Globus pallidus (tissue), 1 donor: Measurements from ENCODE around the gene BNC2.
A peak's percentile ranks its signal among the peaks of the same experiment; 100 is the strongest.
"Not testable (repeated sequence)": the region's sequence is repeated elsewhere in the genome, so short reads cannot be mapped to it uniquely, and the experiment has no call there.

ENCODE experiments used
- DNase-seq: peaks from one replicate; pipeline ENCODE4 v3.0.0-alpha.2; 2015; ENCODE audit warnings: low spot score

The BNC2 gene, protein sequence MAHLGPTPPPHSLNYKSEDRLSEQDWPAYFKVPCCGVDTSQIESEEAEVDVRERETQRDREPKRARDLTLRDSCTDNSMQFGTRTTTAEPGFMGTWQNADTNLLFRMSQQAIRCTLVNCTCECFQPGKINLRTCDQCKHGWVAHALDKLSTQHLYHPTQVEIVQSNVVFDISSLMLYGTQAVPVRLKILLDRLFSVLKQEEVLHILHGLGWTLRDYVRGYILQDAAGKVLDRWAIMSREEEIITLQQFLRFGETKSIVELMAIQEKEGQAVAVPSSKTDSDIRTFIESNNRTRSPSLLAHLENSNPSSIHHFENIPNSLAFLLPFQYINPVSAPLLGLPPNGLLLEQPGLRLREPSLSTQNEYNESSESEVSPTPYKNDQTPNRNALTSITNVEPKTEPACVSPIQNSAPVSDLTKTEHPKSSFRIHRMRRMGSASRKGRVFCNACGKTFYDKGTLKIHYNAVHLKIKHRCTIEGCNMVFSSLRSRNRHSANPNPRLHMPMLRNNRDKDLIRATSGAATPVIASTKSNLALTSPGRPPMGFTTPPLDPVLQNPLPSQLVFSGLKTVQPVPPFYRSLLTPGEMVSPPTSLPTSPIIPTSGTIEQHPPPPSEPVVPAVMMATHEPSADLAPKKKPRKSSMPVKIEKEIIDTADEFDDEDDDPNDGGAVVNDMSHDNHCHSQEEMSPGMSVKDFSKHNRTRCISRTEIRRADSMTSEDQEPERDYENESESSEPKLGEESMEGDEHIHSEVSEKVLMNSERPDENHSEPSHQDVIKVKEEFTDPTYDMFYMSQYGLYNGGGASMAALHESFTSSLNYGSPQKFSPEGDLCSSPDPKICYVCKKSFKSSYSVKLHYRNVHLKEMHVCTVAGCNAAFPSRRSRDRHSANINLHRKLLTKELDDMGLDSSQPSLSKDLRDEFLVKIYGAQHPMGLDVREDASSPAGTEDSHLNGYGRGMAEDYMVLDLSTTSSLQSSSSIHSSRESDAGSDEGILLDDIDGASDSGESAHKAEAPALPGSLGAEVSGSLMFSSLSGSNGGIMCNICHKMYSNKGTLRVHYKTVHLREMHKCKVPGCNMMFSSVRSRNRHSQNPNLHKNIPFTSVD

DNA sequence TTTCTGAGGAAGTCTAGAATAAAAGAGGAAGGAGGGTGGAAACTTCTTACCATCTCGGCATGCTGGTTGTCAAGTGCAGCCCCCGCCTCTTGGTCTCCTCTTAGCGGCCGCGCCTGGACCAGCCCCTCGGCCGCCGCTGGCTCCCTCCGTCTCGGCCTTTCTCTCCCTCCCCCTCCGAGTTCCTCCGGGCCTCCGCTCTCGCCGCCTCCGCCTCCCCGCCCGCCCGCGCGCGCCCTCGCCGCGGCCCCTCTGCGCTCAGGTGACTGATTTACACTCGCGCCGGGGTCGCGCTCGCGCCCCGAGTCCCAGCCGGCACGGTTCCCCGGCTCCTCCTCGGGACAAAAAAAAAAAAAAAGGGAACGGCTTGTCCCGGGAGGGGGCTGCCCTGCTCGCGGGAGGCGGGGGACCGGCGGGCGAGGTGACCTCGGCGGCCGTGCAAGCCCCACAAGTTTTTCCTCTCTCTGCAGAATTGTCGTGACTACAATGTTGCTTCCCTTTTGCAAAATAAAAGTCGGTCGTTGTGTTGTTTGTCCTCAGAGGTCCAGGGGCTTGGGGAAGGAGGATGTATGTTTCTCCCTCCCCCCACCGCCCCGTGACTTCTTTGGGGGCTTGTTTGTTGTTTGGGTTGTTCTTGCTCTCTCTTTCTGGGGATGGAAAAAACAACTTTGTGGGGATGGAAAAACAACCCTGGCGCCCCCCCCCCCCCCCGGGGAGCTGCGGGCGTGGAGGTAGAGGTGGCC lies at the start of gene BNC2:
BNC2 (minus strand) TSS at position 75 of the 740 bp plus-strand sequence; CDS start at position 53, 22 bp downstream.
- DNase-seq: peak; percentile 27

DNA sequence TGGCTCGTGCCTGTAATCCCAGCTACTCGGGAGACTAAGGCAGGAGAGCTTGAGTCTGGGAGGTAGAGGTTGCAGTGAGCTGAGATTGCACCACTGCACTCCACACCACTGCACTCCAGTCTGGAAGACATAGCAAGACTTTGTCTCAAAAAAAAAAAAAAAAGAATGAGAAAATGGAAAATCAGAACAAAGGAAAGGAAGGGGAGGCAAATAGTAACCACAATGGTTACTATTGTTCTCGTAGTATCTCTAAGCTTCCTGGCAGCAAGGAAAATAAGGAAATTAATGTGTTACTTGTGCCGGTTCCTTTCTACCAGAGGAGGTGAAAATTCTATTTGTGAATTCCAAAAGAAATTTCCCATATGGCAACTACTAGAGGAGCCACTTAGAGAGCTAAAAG lies 48.5 kb upstream of the BNC2 start:
- DNase-seq: no peak

DNA sequence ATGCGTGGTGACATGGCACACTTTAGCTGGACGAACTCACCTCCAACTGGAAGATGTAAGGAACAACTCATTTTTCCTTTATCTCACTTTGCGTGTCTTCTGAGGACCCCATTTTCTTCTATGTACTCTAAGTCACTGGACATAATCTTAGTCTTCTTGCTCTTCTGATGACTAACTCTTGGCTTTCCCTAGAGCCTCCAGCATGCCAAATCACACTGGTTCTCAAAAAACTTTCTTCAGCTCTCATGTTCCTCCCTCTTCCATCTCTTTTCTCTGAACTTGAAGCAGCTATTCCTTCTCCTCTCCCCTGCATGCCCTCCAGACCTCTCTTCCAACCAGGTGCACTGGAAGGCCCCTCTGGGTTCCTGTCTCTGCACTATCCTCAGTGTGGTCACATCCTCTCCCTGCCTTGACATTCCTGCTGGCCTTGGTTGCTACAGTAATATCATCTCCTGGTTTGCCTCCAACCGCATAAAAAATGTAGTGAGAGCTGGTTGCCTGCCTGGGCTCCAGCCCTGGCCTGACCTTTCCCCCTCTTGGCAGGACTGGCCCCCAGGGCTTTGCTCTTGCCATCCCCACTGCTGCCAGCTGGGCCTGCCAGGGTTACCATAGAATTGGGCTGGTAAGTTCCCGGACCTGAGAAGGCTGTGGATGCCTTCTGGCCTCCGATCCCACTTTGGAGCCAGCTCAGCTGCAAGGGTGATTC lies 44.8 kb upstream of the BNC2 start:
- peak; percentile 17 for DNase-seq

DNA sequence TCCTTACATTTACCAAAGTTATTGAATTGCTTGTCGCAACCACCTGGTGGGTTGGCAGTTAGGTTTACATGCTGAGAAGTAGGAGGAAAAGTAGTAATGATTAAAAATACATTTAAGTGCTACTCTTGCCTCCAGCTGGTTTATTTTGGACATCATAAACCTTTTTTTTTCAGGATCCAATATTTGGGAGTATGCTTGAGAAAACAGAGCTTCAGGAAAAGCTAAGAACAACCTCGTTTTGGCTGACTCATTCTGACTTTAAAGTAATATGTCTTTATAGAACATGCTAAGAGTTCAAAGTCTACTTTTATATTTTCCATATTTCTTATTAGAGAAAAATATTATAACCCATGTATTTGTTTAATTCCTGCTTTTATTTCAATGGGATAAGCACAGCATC lies 41.7 kb upstream of the BNC2 start:
- DNase-seq: no peak

DNA sequence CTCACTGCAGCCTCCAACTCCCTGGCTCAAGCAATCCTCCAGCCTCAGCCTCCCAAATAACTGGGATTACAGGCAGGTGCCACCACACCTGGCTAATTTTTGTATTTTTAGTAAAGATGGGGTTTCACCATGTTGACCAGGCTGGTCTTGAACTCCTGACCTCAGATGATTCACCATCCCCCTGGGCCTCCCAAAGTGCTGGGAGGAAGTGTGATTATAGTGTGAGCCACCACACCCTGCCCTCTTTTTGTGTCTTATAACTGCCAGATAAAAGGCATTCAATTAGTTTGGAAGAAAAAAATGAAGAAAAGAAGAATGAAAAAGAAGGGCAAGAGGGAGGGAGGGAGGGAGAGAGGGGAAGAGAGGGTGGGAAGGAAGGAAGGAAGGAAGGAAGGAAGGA lies 37.7 kb upstream of the BNC2 start:
- not testable (repeated sequence) for DNase-seq

DNA sequence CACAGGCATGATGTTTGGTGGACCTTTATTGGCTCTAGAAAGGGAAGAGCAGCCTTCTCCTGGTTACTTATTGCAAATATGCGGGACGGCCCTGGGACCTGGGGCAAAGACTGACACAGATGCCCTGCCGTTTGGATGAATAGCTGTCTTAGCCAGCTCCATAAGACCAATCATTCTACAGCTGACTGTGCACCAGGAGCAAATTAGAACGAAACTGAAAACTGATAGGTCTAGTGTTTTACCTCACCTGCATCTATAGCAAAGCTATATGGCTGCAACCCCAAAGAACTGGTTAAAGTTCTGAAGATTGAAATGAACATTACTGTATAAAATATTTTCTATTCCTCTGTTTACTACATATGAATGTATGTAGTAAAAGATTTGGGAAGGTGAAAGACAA lies 34.2 kb upstream of the BNC2 start:
- no peak for DNase-seq

DNA sequence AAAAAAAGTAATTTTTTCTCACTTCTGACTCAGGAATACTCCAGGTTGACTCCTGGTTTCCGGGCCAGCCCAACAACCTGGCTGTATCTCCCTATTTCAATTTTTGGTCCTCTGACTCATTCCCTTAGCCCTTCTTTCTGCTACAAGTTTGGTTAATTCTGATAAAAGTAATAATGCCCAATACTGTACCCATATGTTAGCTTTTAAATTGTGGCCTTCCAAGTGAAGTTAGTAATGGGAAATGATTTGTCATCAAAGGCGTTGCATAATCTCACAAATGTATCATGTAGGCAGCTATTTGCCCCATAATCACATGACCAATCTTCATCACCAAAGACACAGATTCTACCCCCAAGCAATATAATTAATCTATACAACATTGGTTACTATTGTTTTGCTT lies 31.1 kb upstream of the BNC2 start:
- no peak for DNase-seq

DNA sequence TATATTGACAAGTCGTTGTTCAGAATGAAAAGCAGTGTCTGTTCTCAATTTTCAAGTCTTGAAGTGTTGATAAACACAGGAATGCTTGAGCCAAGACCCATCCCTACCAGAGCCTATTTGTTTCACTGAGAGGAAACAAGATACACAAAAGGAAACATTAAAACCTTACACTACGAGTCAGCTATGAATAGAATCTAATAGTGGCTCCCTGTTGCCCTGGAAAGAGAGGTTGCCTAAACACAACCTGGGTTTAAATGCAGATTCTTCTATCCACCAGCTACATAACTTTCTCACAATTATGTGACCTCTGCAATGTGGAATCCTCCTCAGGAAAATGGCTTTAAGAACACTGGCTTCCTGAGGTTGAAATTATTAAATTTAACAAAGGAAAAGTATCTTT lies 29.1 kb upstream of the BNC2 start:
- no peak for DNase-seq

DNA sequence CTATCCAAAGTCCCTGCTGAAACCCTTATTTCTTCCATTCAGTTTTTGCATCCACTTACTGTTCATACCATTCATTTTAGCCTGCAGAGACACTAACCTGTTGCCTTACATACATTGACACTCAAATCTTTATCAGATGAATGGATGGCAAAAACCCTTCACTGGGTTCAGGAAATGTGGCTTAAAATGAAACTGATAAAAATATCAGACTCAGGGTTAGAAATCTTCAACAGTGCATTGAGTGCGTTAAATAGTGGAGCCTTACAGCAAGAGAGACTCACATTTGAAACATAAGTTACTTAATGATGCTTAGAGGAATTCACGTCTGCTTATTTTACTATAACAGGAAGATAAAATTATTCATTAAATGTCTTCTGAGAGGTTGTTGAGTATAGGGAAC lies 28.0 kb upstream of the BNC2 start:
- no peak for DNase-seq

DNA sequence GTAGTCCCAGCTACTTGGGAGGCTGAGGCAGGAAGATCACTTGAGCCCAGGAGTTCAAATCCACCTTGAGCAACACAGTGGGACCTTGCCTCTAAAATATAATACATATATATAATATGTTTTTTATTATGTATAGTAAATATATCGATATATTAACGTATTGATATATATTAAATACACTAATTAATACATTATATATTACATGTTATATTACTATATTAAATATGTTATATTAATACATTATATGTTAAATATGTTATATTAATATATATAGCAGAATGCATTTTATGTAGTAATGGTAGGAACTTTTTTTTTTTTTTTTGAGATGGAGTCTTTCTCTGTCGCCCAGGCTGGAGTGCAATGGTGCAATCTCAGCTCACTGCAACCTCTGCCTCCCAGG lies 18.1 kb upstream of the BNC2 start:
- DNase-seq: no peak

DNA sequence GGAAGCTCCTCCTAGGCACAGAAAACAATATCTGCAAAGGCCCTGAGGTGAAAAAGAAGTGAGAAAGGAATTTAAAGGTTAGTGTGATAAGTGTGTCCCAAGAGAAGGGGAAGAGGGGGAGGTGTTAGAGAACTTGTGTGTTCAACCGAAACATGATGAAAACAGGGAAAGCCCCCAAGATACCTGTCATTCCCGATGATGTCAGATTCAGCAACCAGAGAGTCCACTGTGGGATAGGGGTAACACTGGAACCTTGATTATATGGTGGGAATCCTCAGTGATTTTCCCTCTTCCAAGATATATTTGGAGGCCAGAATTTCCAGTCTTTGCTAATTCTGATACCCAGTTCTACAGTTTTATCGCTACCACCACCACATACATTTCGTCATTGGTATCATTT lies 15.5 kb upstream of the BNC2 start:
- no peak for DNase-seq

DNA sequence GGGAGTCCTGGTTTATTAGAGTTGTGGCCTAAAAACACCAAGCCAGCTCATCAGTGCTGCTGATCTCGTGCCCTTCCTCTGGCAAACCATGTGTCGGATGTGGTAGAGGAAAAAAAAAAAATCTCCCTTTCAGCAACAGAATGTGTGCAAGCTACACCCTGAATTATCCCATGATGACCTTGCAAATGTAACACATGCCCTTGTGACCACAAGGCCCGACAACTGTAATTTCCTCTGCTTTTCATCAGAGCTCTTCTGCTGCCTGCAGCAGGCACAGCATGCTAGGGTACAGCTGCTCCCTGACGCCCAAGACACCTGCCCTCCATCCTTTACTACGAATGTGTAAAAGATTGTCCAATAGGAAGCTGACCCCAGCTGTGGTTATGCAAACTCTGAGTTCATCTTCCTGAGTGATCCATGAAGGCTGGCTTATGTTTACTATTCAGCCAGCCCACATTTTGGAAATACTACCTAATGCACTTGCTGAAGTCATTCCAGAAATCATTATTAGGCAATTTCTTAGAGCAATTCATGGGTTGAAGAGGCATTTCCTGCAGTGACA lies 14.6 kb upstream of the BNC2 start:
- peak; percentile 40 for DNase-seq

DNA sequence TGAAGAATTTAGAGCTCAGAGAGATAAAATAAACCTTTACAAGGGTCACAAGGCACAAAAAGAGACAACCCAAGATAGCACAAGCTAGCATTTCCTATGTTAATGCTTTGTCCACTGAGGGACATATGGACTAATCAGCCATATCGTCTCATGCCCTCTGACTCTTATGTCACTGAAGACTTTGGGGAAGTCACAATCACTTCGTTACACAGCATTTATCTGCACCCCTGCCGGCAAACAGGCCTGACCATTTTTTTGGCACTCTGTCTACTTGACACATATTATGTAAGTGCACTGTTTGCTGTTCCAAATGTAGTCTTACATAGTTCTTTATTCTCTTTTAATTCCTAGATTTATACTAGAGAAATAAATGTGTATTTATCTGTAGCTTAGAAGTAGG lies 13.9 kb upstream of the BNC2 start:
- DNase-seq: no peak

DNA sequence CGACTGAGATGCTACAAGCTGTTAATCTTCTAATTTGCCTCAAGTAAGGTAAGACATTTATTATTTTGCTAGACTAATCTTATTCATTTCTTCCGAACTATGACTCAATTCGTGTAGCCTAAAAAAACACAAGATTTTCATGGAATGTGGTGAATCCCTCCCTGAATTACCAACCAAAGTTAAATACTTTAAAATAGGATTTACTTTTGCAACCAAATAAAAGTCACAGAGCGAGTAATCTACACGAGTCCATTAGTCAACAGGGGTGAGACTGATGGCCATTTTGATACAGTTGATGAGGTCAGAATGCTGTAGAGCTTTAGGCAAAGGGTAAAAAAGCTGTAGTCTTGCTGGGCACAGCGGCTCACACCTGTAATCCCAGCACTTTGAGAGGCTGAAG lies 13.1 kb upstream of the BNC2 start:
- no peak for DNase-seq

DNA sequence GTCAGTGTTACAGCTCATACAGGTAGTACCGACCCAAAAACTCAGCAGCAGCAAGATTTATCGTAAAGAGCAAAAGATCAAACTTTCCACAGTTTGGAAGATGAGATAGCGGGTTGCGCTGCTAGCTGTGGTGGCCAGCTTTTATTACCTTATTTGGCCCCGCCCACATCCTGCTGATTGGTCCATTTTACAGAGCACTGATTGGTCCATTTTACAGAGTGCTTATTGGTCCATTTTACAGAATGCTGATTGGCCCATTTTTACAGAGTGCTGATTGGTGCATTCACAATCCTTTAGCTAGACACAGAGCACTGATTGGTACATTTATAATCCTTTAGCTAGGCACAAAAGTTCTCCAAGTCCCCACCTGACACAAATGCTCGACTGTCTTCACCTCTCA lies 12.0 kb upstream of the BNC2 start:
- not testable (repeated sequence) for DNase-seq

DNA sequence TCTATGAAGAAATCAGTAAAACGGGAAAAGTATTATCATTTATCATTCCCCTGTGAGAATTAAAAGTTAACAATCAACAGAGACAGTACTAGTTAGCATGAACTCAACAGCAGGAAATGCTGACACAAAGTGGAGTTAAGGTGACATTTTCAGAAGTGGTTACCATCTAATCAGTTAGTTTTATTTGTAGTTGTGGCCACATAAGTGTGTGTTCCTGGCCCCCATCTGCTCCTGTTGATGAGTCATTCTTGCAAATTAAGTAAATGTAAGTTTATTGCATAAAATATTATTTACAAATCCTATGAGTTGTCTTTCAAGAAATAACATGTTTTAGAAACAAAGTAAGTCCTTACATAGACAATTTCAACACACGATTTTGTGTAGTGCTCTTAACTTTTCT lies 8.9 kb upstream of the BNC2 start:
- no peak for DNase-seq

DNA sequence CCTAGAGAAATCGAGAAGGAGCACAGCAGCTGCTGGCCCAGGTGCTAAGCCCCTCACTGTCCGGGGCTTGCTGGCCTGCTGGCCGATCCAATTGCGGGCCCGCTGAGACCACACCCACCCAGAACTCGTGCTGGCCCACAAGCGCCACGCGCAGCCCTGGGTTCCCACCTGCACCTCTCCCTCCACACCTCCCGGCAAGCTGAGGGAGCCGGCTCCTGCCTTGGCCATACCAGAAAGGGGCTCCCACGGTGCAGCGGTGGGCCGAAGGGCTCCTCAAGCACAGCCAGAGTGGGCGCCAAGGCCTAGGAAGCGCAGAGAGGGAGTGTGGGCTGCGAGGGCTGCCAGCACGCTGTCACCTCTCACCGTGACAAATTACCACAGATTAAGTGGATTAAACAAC lies 6.8 kb upstream of the BNC2 start:
- DNase-seq: no peak

DNA sequence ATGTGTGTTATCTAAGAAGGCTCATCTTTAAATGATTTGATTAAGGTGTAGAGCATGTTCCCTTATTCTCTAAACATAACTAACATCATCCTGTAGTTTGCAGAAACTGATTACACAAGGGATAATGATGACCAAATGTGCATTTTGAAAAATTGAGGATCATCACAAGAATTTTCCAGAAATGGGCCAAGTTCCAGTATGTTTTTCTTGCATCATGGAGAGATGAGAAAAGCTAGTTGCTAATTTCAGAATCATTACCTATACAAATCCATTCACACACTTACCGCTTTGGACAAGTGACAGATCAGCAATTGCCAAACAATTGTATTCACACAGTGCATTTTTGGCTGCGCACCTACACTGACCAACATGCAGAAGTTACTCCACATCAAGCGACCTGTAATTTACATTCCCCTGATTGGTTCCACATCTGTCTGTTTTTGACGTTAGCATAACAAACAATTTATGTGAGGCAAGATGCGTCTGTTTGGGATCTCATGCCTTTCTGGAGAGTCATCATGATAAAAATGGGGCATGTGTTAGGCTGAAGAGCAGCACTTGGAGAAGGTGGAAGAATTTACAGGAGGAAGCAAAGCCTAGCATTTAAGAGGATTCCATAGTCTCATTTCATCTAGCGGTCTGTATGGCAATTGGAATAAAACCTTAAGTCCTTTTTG lies 2.8 kb upstream of the BNC2 start:
- DNase-seq: no peak

DNA sequence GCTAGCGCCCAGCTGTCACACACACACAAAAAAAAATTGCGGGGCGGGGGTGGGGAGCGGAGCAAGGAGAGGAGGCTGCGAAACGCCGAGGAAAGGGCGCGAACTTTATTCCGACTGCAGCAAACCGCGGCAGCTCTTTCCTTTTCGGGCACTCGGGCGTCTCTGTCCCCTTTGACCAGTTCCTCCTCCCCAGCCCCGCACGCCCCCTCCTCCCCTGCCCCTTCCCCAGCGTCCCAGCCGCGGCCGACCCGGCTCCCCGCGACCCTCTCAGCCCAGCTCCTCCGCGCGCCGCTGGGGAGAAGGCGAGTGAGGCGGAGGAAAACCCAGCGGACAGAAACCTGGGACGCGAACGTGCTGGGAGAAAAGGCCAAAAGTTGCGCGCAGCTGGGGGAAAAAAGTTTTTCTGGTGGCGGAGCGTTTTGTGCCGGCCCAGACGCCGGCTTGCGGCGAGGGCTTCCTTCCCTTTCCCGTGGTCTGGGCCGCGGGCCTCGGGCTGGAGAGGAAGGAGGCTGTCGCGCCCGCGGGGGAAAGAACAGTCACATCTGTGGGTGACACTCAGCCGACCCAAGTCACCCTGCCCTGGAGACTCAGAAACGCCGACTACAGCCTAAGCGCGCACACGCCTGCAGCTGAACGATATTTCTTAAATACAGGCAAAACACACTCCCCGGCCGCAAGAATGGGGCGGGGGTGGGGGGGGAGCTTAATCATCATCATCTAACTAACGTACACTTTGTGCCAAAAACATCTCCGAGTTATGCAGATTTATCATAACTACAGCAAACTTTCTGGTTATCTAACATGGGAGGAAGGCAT lies 1.1 kb upstream of the BNC2 start:
- DNase-seq: peak; percentile 37
